HepG2 (cell line): ENCODE results near the gene UST. TPM values are rescaled to one million over a fixed set of nuclear protein-coding genes. Genes with fewer than 3 reads are reported as not detected.
A peak's percentile ranks its signal among the peaks of the same experiment; 100 is the strongest.

Source experiments
- BRD4 ChIP-seq: sonication (generic); formaldehyde crosslinking; IDR thresholded peaks from 2 replicates; pipeline ENCODE4 v1.4.0; 2020; ENCODE audit warnings: missing genetic modification reagents
- ETV5 ChIP-seq: IDR thresholded peaks from 2 replicates; pipeline ENCODE4 v1.6.1; 2018; ENCODE audit warnings: missing biosample characterization, missing genetic modification reagents, inconsistent platforms, borderline replicate concordance
- HOXA9 ChIP-seq: sonication (generic); formaldehyde crosslinking; IDR thresholded peaks from 2 replicates; pipeline ENCODE4 v1.8.1; 2022; ENCODE audit warnings: missing genetic modification reagents, mild to moderate bottlenecking, moderate library complexity, borderline replicate concordance
- KDM6A ChIP-seq: IDR thresholded peaks from 2 replicates; pipeline ENCODE4 v1.6.1; 2016; ENCODE audit warnings: low read depth
- LCORL ChIP-seq, 2 experiments: fragments of 450-650 bp in 1 of 2; sonication (generic) in 1 of 2; formaldehyde crosslinking in 1 of 2; IDR thresholded peaks; 2 replicates each; pipeline versions ENCODE4 v1.5.0 to v1.6.1; 2017 to 2020; ENCODE audit warnings: antibody characterized with exemption in 1 of 2, missing genetic modification reagents in 1 of 2
- MAFG ChIP-seq: sonication (generic); formaldehyde crosslinking; IDR thresholded peaks from 2 replicates; pipeline ENCODE4 v1.5.1; 2020; ENCODE audit warnings: mild to moderate bottlenecking, missing genetic modification reagents
- RXRB ChIP-seq: IDR thresholded peaks from 2 replicates; pipeline ENCODE4 v1.6.1; 2016; ENCODE audit warnings: borderline replicate concordance, missing genetic modification reagents, missing compliant biosample characterization
- SNRNP70 ChIP-seq: fragments of 200-400 bp; formaldehyde crosslinking; IDR thresholded peaks from 2 replicates; pipeline ENCODE4 v1.6.1; 2017; ENCODE audit warnings: mild to moderate bottlenecking, low read depth, low read length, moderate library complexity
- ZNF207 ChIP-seq: fragments of 450-650 bp; IDR thresholded peaks from 2 replicates; pipeline ENCODE4 v1.6.1; 2016; ENCODE audit warnings: antibody characterized with exemption, borderline replicate concordance
- ZNF225 ChIP-seq: sonication (generic); formaldehyde crosslinking; IDR thresholded peaks from 2 replicates; pipeline ENCODE4 v1.4.0; 2020; ENCODE audit warnings: mild to moderate bottlenecking, missing genetic modification reagents
- ZNF256 ChIP-seq: sonication (generic); formaldehyde crosslinking; conservative IDR thresholded peaks from 2 replicates; pipeline ENCODE4 v1.4.0; 2020; ENCODE audit warnings: missing genetic modification reagents
- ZNF263 ChIP-seq: sonication (generic); formaldehyde crosslinking; IDR thresholded peaks from 2 replicates; pipeline ENCODE4 v1.4.0; 2020; ENCODE audit warnings: missing genetic modification reagents
- ZNF274 ChIP-seq: sonication (generic); formaldehyde crosslinking; IDR thresholded peaks from 2 replicates; pipeline ENCODE4 v1.5.1; 2020; ENCODE audit warnings: mild to moderate bottlenecking, missing genetic modification reagents
- ZNF337 ChIP-seq: sonication (generic); formaldehyde crosslinking; IDR thresholded peaks from 2 replicates; pipeline ENCODE4 v1.5.1; 2020; ENCODE audit warnings: missing genetic modification reagents, low read depth, mild to moderate bottlenecking, borderline replicate concordance
- ZNF563 ChIP-seq: sonication (generic); formaldehyde crosslinking; IDR thresholded peaks from 2 replicates; pipeline ENCODE4 v1.8.0; 2022; ENCODE audit warnings: mild to moderate bottlenecking, moderate library complexity, missing genetic modification reagents
- ZNF564 ChIP-seq: sonication (generic); formaldehyde crosslinking; IDR thresholded peaks from 2 replicates; pipeline ENCODE4 v1.8.1; 2023; ENCODE audit warnings: mild to moderate bottlenecking, missing genetic modification reagents
- ZNF672 ChIP-seq: sonication (generic); formaldehyde crosslinking; IDR thresholded peaks from 2 replicates; pipeline ENCODE4 v1.8.1; 2022; ENCODE audit warnings: missing genetic modification reagents
- ZSCAN20 ChIP-seq: sonication (generic); formaldehyde crosslinking; IDR thresholded peaks from 2 replicates; pipeline ENCODE4 v1.4.0; 2020; ENCODE audit warnings: missing genetic modification reagents, mild to moderate bottlenecking, borderline replicate concordance
- ZSCAN22 ChIP-seq: sonication (generic); formaldehyde crosslinking; IDR thresholded peaks from 2 replicates; pipeline ENCODE4 v1.4.0; 2020; ENCODE audit warnings: mild to moderate bottlenecking, missing genetic modification reagents
- polyA plus RNA-seq, 8 experiments: library from polyadenylated mRNA; depleted of rRNA in 3 of 8; stranded (reverse) in 7 of 8; unstranded in 1 of 8; fragments of >200 nt; fragmentation: Illumina TruSeq in 4 of 8; extraction: Trizol in 4 of 8; gene quantifications; 2 replicates each; pipeline versions ENCODE4 v1.2.1 to v1.2.3, GENCODE V29; 2011 to 2016; ENCODE audit warnings: low read depth in 4 of 8, missing spikeins in 1 of 8, mixed read lengths in 1 of 8; ENCODE audit not compliant: insufficient read depth in 1 of 8
- total RNA-seq, 5 experiments: library from RNA; depleted of rRNA; stranded (reverse); fragments of >200 nt; fragmentation: Illumina TruSeq; extraction: Trizol; gene quantifications; 2 replicates each; pipeline ENCODE4 v1.2.3, GENCODE V29; 2016; ENCODE audit warnings: low read depth in 1 of 5
- TF ChIP-seq, protein P1 (sequence below): sonication (generic); formaldehyde crosslinking; IDR thresholded peaks from 2 replicates; pipeline ENCODE4 v1.8.0; 2022; ENCODE audit warnings: missing genetic modification reagents, mild to moderate bottlenecking, moderate library complexity, borderline replicate concordance
- TF ChIP-seq, protein P2 (sequence below): fragments of 450-650 bp; IDR thresholded peaks from 2 replicates; pipeline ENCODE4 v1.6.1; 2016
- TF ChIP-seq, protein P3 (sequence below): sonication (generic); formaldehyde crosslinking; IDR thresholded peaks from 2 replicates; pipeline ENCODE4 v1.4.0; 2020; ENCODE audit warnings: low read depth, missing genetic modification reagents

The UST gene
- total and polyA plus RNA-seq, 2 of the 13 experiments (the other 11 are each of a cell fraction or from before 2014, with no cell fraction given), result 0.27 TPM; not detected in 1

DNA sequence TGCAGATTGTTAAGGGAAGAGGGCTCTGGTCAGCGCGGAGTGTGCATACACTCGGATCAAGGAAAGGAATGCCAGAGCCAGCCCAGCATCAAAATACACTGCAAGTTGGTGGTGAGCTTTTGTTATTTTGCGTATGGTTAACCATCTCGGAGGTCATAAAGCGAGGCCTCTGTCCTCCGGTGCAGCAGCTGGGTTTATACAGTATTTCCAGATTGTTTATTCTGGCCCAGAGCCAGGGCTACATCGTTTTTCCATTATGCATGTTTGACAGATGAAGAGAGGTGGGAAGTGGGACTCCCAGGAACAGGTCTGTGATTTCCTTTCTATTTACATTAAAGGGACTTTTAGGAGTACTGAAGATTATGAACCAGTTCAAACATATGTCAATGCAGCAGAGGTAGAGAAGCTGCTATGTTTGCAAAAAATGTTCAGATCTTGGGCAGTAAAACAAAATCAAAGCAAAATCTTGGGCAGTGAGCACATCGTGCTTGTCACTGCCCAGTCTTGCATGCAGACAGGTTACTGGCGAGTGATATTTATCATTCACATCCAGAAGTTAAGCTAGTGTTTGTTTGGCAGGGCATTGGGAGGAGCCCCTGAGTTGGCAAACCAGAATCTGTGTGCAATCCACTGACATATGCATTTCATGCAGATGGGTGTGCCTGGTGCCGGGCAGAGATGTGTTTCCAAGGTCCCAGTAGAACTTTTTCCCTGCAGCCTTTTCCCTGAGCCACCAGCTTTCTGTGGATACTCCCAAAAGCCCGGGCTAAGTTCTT lies 314.3 kb downstream of the UST start (continued):
- TF ChIP-seq, protein P1, sequence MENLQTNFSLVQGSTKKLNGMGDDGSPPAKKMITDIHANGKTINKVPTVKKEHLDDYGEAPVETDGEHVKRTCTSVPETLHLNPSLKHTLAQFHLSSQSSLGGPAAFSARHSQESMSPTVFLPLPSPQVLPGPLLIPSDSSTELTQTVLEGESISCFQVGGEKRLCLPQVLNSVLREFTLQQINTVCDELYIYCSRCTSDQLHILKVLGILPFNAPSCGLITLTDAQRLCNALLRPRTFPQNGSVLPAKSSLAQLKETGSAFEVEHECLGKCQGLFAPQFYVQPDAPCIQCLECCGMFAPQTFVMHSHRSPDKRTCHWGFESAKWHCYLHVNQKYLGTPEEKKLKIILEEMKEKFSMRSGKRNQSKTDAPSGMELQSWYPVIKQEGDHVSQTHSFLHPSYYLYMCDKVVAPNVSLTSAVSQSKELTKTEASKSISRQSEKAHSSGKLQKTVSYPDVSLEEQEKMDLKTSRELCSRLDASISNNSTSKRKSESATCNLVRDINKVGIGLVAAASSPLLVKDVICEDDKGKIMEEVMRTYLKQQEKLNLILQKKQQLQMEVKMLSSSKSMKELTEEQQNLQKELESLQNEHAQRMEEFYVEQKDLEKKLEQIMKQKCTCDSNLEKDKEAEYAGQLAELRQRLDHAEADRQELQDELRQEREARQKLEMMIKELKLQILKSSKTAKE (CRISPR knock-in tag), result 0 out of 2 replicates have a peak, but pooled peaks have one; percentile 27
- no peak for TF ChIP-seq ZNF337 (CRISPR knock-in tag)
- no peak for TF ChIP-seq MAFG (CRISPR knock-in tag)
- 0 out of 2 replicates have a peak, but pooled peaks have one; percentile 4 for TF ChIP-seq KDM6A (CRISPR knock-in tag)
- no peak for TF ChIP-seq ZNF672 (CRISPR knock-in tag)
- peak; percentile 46; the same call in 1 of the 2 replicates for TF ChIP-seq RXRB (CRISPR knock-in tag)
- no peak for TF ChIP-seq ZNF207
- no peak for TF ChIP-seq ZSCAN22 (CRISPR knock-in tag)
- TF ChIP-seq, protein P2, sequence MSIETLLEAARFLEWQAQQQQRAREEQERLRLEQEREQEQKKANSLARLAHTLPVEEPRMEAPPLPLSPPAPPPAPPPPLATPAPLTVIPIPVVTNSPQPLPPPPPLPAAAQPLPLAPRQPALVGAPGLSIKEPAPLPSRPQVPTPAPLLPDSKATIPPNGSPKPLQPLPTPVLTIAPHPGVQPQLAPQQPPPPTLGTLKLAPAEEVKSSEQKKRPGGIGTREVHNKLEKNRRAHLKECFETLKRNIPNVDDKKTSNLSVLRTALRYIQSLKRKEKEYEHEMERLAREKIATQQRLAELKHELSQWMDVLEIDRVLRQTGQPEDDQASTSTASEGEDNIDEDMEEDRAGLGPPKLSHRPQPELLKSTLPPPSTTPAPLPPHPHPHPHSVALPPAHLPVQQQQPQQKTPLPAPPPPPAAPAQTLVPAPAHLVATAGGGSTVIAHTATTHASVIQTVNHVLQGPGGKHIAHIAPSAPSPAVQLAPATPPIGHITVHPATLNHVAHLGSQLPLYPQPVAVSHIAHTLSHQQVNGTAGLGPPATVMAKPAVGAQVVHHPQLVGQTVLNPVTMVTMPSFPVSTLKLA, result no peak
- TF ChIP-seq HOXA9 (CRISPR knock-in tag), result no peak
- no peak for TF ChIP-seq LCORL (IDR thresholded peaks at IDR 0.05)
- TF ChIP-seq LCORL (CRISPR knock-in tag; IDR thresholded peaks at IDR 0.05), result peak; percentile 34; the same call in 1 of the 2 replicates
- no peak; the same call in 1 of the 2 replicates for TF ChIP-seq ZNF274 (CRISPR knock-in tag)
- TF ChIP-seq ZNF563 (CRISPR knock-in tag), result no peak
- TF ChIP-seq ZNF263, result no peak
- TF ChIP-seq SNRNP70, result no peak
- no peak for TF ChIP-seq ZNF225 (CRISPR knock-in tag)
- no peak for TF ChIP-seq ZNF256
- no peak for TF ChIP-seq ZSCAN20 (CRISPR knock-in tag)
- TF ChIP-seq, protein P3, sequence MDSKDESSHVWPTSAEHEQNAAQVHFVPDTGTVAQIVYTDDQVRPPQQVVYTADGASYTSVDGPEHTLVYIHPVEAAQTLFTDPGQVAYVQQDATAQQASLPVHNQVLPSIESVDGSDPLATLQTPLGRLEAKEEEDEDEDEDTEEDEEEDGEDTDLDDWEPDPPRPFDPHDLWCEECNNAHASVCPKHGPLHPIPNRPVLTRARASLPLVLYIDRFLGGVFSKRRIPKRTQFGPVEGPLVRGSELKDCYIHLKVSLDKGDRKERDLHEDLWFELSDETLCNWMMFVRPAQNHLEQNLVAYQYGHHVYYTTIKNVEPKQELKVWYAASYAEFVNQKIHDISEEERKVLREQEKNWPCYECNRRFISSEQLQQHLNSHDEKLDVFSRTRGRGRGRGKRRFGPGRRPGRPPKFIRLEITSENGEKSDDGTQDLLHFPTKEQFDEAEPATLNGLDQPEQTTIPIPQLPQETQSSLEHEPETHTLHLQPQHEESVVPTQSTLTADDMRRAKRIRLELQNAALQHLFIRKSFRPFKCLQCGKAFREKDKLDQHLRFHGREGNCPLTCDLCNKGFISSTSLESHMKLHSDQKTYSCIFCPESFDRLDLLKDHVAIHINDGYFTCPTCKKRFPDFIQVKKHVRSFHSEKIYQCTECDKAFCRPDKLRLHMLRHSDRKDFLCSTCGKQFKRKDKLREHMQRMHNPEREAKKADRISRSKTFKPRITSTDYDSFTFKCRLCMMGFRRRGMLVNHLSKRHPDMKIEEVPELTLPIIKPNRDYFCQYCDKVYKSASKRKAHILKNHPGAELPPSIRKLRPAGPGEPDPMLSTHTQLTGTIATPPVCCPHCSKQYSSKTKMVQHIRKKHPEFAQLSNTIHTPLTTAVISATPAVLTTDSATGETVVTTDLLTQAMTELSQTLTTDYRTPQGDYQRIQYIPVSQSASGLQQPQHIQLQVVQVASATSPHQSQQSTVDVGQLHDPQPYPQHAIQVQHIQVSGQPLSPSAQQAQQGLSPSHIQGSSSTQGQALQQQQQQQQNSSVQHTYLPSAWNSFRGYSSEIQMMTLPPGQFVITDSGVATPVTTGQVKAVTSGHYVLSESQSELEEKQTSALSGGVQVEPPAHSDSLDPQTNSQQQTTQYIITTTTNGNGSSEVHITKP (CRISPR knock-in tag), result no peak
- no peak for TF ChIP-seq ZNF564 (CRISPR knock-in tag)
- no peak for TF ChIP-seq BRD4 (CRISPR knock-in tag)
- no peak for TF ChIP-seq ETV5 (CRISPR knock-in tag)
